ENCODE data around the gene DCP1B.

DNA sequence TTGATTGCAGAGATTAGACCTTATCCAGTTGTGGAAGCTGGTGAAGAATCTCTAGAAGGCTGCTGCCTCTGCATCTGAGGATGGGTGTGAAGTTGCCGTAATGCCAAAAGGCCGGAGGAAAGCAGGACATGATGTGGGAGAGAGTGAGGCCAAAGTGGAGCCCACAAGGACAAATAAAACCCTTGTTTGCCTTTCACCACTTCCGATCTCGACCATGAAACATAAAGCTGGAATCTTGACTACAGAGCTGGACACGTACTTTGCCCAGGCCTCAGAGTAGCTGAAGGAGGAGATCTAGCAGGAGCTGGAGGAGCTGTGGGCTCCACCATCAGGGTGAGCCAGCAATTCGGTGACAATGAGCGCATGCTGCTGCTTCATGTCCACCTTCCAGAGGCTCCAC lies 43.5 kb upstream of the DCP1B start:
- TF ChIP-seq CTCF (IDR thresholded peaks at IDR 0.05): no peak
- TF ChIP-seq POLR2AphosphoS5 (IDR thresholded peaks at IDR 0.05): no peak
- TF ChIP-seq POLR2A (IDR thresholded peaks at IDR 0.05): no peak
